SK-N-SH treated with all-trans-retinoic acid at 6 μM for 48 hours (cell line): ENCODE results near the gene TTC32.

Source experiments
- BACH2 ChIP-seq: fragments of 250-450 bp; sonication (Bioruptor Pico); IDR thresholded peaks from 2 replicates; pipeline ENCODE4 v1.9.0; 2021; ENCODE audit warnings: mild to moderate bottlenecking, borderline replicate concordance
- OSR1 ChIP-seq: fragments of 250-450 bp; sonication (Bioruptor Pico); IDR thresholded peaks from 2 replicates; pipeline ENCODE4 v1.8.0; 2022; ENCODE audit warnings: moderate library complexity, mild to moderate bottlenecking, inconsistent platforms
- RARB ChIP-seq: fragments of 250-450 bp; sonication (Bioruptor Pico); IDR thresholded peaks from 2 replicates; pipeline ENCODE4 v1.8.0; 2021; ENCODE audit warnings: mild to moderate bottlenecking, moderate library complexity
- ZC3H10 ChIP-seq: fragments of 250-450 bp; sonication (Bioruptor Pico); IDR thresholded peaks from 2 replicates; pipeline ENCODE4 v1.5.1; 2021; ENCODE audit warnings: mild to moderate bottlenecking, moderate library complexity
- ZFP3 ChIP-seq: fragments of 250-450 bp; sonication (Bioruptor Pico); IDR thresholded peaks from 2 replicates; pipeline ENCODE4 v1.5.0; 2020; ENCODE audit warnings: mild to moderate bottlenecking, moderate library complexity
- ZNF70 ChIP-seq: fragments of 450-650 bp; formaldehyde crosslinking; IDR thresholded peaks from 2 replicates; pipeline ENCODE4 v1.5.0; 2020; ENCODE audit warnings: mild to moderate bottlenecking, moderate library complexity
- TF ChIP-seq, protein P1 (sequence below): fragments of 250-450 bp; sonication (Bioruptor Pico); IDR thresholded peaks from 2 replicates; pipeline ENCODE4 v1.8.0; 2020; ENCODE audit warnings: mild to moderate bottlenecking, moderate library complexity, borderline replicate concordance

DNA sequence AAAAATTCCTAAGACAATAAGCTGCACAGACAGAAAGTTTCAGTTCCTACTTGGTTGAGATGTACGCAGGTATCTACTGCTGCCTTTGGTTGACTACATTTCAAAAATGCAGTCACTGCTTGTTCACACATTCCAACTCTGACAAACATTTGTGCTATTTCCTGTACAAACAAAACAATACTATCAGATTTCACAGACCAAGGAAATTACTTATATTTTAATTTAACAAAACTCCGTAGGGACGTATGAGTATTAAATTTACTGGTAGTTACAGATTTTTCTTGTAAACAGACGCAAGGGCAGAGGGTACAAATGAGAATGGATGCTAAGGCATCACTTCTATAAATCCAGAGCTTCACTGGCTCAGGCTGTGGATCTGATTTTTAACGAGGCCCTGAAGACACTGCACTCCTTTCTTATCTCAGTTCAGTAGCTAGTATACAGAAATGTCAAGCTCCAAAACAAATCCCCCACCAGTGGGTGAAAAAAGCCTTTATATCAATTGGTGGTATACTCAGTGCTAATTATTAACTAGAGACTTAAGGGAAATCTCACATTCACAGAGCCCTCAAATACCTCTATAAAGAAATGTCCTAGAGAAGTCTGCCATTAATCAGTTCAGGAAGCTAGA is 31.7 kb upstream of the TTC32 start:
- no peak for TF ChIP-seq OSR1 (CRISPR knock-in tag)
- TF ChIP-seq BACH2 (CRISPR knock-in tag): no peak
- TF ChIP-seq ZC3H10: no peak
- TF ChIP-seq, protein P1, sequence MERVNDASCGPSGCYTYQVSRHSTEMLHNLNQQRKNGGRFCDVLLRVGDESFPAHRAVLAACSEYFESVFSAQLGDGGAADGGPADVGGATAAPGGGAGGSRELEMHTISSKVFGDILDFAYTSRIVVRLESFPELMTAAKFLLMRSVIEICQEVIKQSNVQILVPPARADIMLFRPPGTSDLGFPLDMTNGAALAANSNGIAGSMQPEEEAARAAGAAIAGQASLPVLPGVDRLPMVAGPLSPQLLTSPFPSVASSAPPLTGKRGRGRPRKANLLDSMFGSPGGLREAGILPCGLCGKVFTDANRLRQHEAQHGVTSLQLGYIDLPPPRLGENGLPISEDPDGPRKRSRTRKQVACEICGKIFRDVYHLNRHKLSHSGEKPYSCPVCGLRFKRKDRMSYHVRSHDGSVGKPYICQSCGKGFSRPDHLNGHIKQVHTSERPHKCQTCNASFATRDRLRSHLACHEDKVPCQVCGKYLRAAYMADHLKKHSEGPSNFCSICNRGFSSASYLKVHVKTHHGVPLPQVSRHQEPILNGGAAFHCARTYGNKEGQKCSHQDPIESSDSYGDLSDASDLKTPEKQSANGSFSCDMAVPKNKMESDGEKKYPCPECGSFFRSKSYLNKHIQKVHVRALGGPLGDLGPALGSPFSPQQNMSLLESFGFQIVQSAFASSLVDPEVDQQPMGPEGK (CRISPR knock-in tag): no peak
- TF ChIP-seq RARB (CRISPR knock-in tag): no peak
- no peak for TF ChIP-seq ZNF70 (CRISPR knock-in tag)
- no peak for TF ChIP-seq ZFP3 (CRISPR knock-in tag)
